ENCODE measurements around the gene TKTL1. TPM values are rescaled to one million over a fixed set of nuclear protein-coding genes. Genes with fewer than 3 reads are reported as not detected.
A peak's percentile ranks its signal among the peaks of the same experiment; 100 is the strongest.

TKTL1 gene
- total and polyA plus RNA-seq, 2 of the 8 experiments (the other 6 are each of a cell fraction or from before 2014, with no cell fraction given), result 0.05 TPM; not detected in 1

DNA sequence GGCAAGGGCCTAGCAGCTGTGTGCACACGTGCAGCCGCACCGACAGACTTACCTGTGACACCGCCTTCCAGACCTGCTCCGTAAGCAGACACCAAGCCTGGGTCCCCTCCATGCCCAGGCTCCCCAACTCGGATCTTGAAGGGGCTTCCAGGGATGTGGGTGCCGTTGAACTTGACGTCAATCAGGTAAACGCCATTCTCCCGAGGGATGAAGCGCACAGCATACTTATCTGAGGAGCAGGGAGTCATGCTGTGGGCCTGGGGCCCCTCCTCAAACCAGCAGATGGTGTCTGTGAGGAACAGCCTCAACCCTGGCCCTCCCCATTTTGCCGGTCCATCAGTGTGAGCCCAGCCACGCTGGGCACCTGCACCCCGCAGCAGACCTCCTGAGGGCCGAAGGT is 54.4 kb downstream of the TKTL1 start:
- no peaks in the 10 kb centered on the region for H3K79me2 ChIP-seq (ENCODE audit: control insufficient read depth in 1 of 2, insufficient read depth in 2 of 2, low read length in 2 of 2)
- no peak overlapping the region for H3K4me3 ChIP-seq (ENCODE audit: extremely low read depth in 1 of 4, insufficient read depth in 2 of 4, low read depth in 3 of 4, low read length in 4 of 4)
- H2BK15ac ChIP-seq (ENCODE audit: low read length), result no peak overlapping the region
- H3K9me3 ChIP-seq (ENCODE audit: insufficient read depth in 2 of 2, low read depth in 1 of 2, low read length in 1 of 2), result no peaks in the 10 kb centered on the region
- H2BK5ac ChIP-seq (ENCODE audit: low read depth, low read length), result no peak overlapping the region
- H3K27ac ChIP-seq (ENCODE audit: low read depth, low read length), result no peak overlapping the region
- H3K4me1 ChIP-seq (replicated peaks in 1 of 4; ENCODE audit: control insufficient read depth in 3 of 4, insufficient read depth in 4 of 4, low read length in 3 of 4), result no peaks in the 10 kb centered on the region
- CTCF ChIA-PET (ENCODE audit: partially characterized antibody), result interaction anchor here (0.8 to 1.5 kb wide), 3 partner anchors 13 to 34 kb away, joined by 3 to 6 read pairs (median 4); no protein-coding TSS in a partner anchor
- H4K20me1 ChIP-seq (replicated peaks in 1 of 2; ENCODE audit: control insufficient read depth in 1 of 2, insufficient read depth in 2 of 2, low read length in 2 of 2), result peaks cover 0 to 22% of the 10 kb centered on the region in 2 experiments
- H2AFZ ChIP-seq (ENCODE audit: low read length), result no peak overlapping the region
- DNase-seq (ENCODE audit: low read depth in 1 of 2, low spot score in 2 of 2) (no peak), FAIRE-seq (no peak)
- H2BK120ac ChIP-seq (replicated peaks; ENCODE audit: low read depth, low read length), result no peak overlapping the region
- H2AK5ac ChIP-seq (ENCODE audit: low read depth, low read length), result no peak overlapping the region
- no peaks in the 10 kb centered on the region for H3K79me1 ChIP-seq (ENCODE audit: low read depth, low read length)
- no peak overlapping the region for H2BK12ac ChIP-seq (ENCODE audit: low read depth, low read length)
- no peak overlapping the region for H3K9ac ChIP-seq (replicated peaks in 1 of 4; ENCODE audit: extremely low read depth in 1 of 4, low read depth in 3 of 4, low read length in 3 of 4)
- POLR2A ChIA-PET (ENCODE audit: partially characterized antibody), result interaction anchor here (1.0 to 15.6 kb wide), 8 partner anchors 8 to 52 kb away, joined by 3 to 348 read pairs (median 19); partner anchors contain the start of genes EMD, FLNA and RPL10
- no peak overlapping the region for H3K4ac ChIP-seq (replicated peaks; ENCODE audit: insufficient read length, low read depth, low read length)
- H3K23me2 ChIP-seq (ENCODE audit: low read depth, low read length), result no peaks in the 10 kb centered on the region
- no peak overlapping the region for H3K18ac ChIP-seq (ENCODE audit: extremely low read depth, low read length)
- H3K14ac ChIP-seq (ENCODE audit: insufficient read length), result no peak overlapping the region
- no peak overlapping the region for H4K8ac ChIP-seq (ENCODE audit: extremely low read depth, insufficient read depth, low read length)
- H3K23ac ChIP-seq (ENCODE audit: insufficient read length), result no peak overlapping the region
- no peak overlapping the region for H2BK20ac ChIP-seq (ENCODE audit: low read length)
- WGBS, 2 experiments (ENCODE audit: extremely low coverage in 1 of 2, insufficient coverage in 1 of 2, insufficient read length in 1 of 2, insufficient replicate concordance in 2 of 2, low coverage in 1 of 2, low lambda C conversion rate in 2 of 2, missing lambda C conversion rate in 1 of 2), result 100% methylated on average over 3 of the region's 15 CpGs; no CpG with 5 or more reads in 1 of the 2 experiments
- H3K4me2 ChIP-seq (ENCODE audit: insufficient read depth in 1 of 2, low read depth in 2 of 2, low read length in 2 of 2), result no peak overlapping the region
- no peak overlapping the region for H4K91ac ChIP-seq (replicated peaks; ENCODE audit: insufficient read length, low read length)
- H3K27me3 ChIP-seq (replicated peaks in 1 of 4; ENCODE audit: control insufficient read depth in 3 of 4, extremely low read depth in 1 of 4, insufficient read depth in 3 of 4, low read length in 3 of 4), result no peaks in the 10 kb centered on the region
- H3K36me3 ChIP-seq (ENCODE audit: control insufficient read depth in 2 of 4, insufficient read depth in 4 of 4, low read length in 3 of 4), result peaks cover 30 to 68% (median 59%) of the 10 kb centered on the region in 4 experiments
- no peak overlapping the region for H3K56ac ChIP-seq (replicated peaks; ENCODE audit: insufficient read length, low read depth, low read length)
- H4K5ac ChIP-seq (ENCODE audit: insufficient read length, low read depth, low read length), result no peak overlapping the region
- TF ChIP-seq YY1 (IDR thresholded peaks at IDR 0.05; ENCODE audit: low read depth, low read length), result no peak
- no peak for TF ChIP-seq SIX5 (IDR thresholded peaks at IDR 0.05; ENCODE audit: low read depth, low read length)
- TF ChIP-seq SIRT6 (IDR thresholded peaks at IDR 0.05; ENCODE audit: low read length), result no peak
- TF ChIP-seq HDAC2 (IDR thresholded peaks at IDR 0.05; ENCODE audit: borderline replicate concordance in 1 of 2, low read depth in 2 of 2, low read length in 2 of 2), result no peak
- no peak for TF ChIP-seq JUN (IDR thresholded peaks at IDR 0.05; ENCODE audit: low read depth, low read length)
- no peak for TF ChIP-seq HDAC6 (IDR thresholded peaks at IDR 0.05; ENCODE audit: low read depth, low read length)
- peak; percentile 13; the same call in 1 of the 2 replicates for TF ChIP-seq POLR2AphosphoS5 (IDR thresholded peaks at IDR 0.05; ENCODE audit: low read depth, low read length)
- TF ChIP-seq GTF2F1 (IDR thresholded peaks at IDR 0.05; ENCODE audit: borderline replicate concordance, low read depth, low read length), result no peak
- TF ChIP-seq RAD21 (IDR thresholded peaks at IDR 0.05 in 1 of 2, conservative IDR thresholded peaks at IDR 0.05 in 1 of 2; ENCODE audit: low read depth in 2 of 2, low read length in 2 of 2), result no peak
